ENCODE data around the gene BRIX1.
"Not testable (repeated sequence)": the region's sequence is repeated elsewhere in the genome, so short reads cannot be mapped to it uniquely, and the experiment has no call there.

BRIX1 gene

DNA sequence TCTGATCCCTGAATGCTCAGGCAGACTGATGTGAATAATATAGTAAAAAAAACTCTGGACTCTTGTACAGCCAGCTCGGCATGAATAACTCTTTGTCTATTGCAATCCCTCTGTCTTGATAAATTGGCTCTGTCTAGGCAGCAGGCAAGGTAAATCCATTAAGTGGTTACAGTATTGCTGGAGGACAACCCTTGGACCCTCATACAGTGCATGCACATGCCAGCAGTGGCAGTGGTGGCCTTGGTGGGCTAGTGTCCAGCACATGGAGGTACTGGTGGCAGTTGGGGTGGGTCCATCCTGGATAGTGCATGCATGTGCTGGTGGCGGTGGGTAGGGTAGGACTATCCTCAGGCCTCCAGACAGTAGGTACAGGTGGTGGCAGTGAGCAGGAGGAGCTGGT, 52.7 kb downstream of the BRIX1 start:
- DNase-seq (ENCODE audit: low read depth): no peak

GRCh38 chr5:34970552-34970951, 55.0 kb downstream of the BRIX1 start:
- DNase-seq (ENCODE audit: low read depth): no peak

DNA sequence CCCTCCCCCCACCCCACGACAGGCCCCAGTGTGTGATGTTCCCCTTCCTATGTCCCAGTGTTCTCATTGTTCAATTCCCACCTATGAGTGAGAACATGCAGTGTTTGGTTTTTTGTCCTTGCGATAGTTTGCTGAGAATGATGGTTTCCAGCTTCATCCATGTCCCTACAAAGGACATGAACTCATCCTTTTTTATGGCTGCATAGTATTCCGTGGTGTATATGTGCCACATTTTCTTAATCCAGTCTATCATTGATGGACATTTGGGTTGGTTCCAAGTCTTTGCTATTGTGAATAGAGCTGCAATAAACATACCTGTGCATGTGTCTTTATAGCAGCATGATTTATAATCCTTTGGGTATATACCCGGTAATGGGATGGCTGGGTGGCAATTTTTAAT, 56.1 kb downstream of the BRIX1 start:
- not testable (repeated sequence) for DNase-seq (ENCODE audit: low read depth)
